HepG2 (cell line): ENCODE data around the gene EPN3. TPM values are rescaled to one million over a fixed set of nuclear protein-coding genes. Genes with fewer than 3 reads are reported as not detected.

Experiments
- ATAC-seq: fragments of 200-7000 bp; cut with Tn5 transposase; 3 replicates; pipeline ENCODE4 v1.9.1; 2020; ENCODE audit warnings: mild to moderate bottlenecking, moderate library complexity
- BruUV-seq: library from RNA; stranded (reverse); fragments of 400-500 nt; replicated peaks from 2 replicates; lab custom pipeline; 2021; lab: Mats Ljungman, UMichigan
- CTCF ChIA-PET: fragments of 300-600 bp; formaldehyde crosslinking; extraction: SDS; loops from one replicate; lab custom pipeline; 2021; ENCODE audit warnings: low total read pairs, inconsistent platforms, low intra/inter-chr PET ratio; lab: Yijun Ruan, JAX
- POLR2A ChIA-PET: fragments of 350-600 bp; sonication (Branson Sonifier 250); formaldehyde crosslinking; loops from one replicate; lab custom pipeline; 2020; ENCODE audit warnings: antibody characterized with exemption, inconsistent platforms; lab: Yijun Ruan, JAX
- DNase-seq: peaks from one replicate; pipeline ENCODE4 v3.0.0-alpha.2; 2015; ENCODE audit warnings: low spot score
- FAIRE-seq: peaks from 3 replicates; lab custom pipeline; 2011; peaks lifted over from hg19 to GRCh38; lab: Jason Lieb, UNC
- H2AFZ ChIP-seq: one replicate; pipeline ENCODE4 v1.6.1; 2011; ENCODE audit warnings: low read length, inconsistent platforms
- H3K27ac ChIP-seq: fragments of 300-600 bp; 3 replicates; pipeline ENCODE4 v1.8.0; 2011; ENCODE audit warnings: mixed run types, mild to moderate bottlenecking, mixed read lengths, low read length, inconsistent platforms; ENCODE audit not compliant: insufficient read depth; ENCODE audit errors: extremely low read length
- H3K27me3 ChIP-seq, 2 experiments: fragments of 200-600 bp in 1 of 2; 2 replicates in 1 of 2; 3 replicates in 1 of 2; pipeline versions ENCODE4 v1.6.0 to v1.8.0; 2011; ENCODE audit warnings: low read length in 2 of 2, mild to moderate bottlenecking in 2 of 2, moderate library complexity in 2 of 2, inconsistent platforms in 1 of 2; ENCODE audit not compliant: insufficient read depth in 2 of 2, control insufficient read depth in 1 of 2
- H3K36me3 ChIP-seq, 2 experiments: fragments of 200-600 bp in 1 of 2; replicated peaks in 1 of 2; 2 replicates in 1 of 2; 3 replicates in 1 of 2; pipeline versions ENCODE4 v1.5.1 to v1.8.0; 2011; ENCODE audit warnings: low read length in 2 of 2, inconsistent platforms in 1 of 2; ENCODE audit not compliant: insufficient read depth in 2 of 2, control insufficient read depth in 1 of 2
- H3K4me1 ChIP-seq: 2 replicates; pipeline ENCODE4 v1.5.1; 2012; ENCODE audit warnings: low read length, inconsistent platforms; ENCODE audit not compliant: insufficient read depth
- H3K4me2 ChIP-seq: 2 replicates; pipeline ENCODE4 v1.6.0; 2011; ENCODE audit warnings: low read depth, low read length, inconsistent platforms
- H3K4me3 ChIP-seq, 3 experiments: fragments of 200-600 bp in 1 of 3; sonication (generic), shearing (Covaris generic) in 1 of 3; replicated peaks in 1 of 3; 2 replicates each; pipeline ENCODE4 v1.5.1; 2011 to 2016; ENCODE audit warnings: low read length in 3 of 3, inconsistent platforms in 2 of 3, low read depth in 2 of 3, mild to moderate bottlenecking in 2 of 3, control low read depth in 1 of 3, mixed read lengths in 1 of 3; ENCODE audit not compliant: insufficient read depth in 1 of 3
- H3K79me2 ChIP-seq: one replicate; pipeline ENCODE4 v1.6.1; 2011; ENCODE audit warnings: low read length, inconsistent platforms; ENCODE audit not compliant: insufficient read depth
- H3K9ac ChIP-seq: 2 replicates; pipeline ENCODE4 v1.6.0; 2011; ENCODE audit warnings: mild to moderate bottlenecking, low read depth, low read length, inconsistent platforms; ENCODE audit not compliant: insufficient read depth
- H3K9me3 ChIP-seq: 2 replicates; pipeline ENCODE4 v1.5.1; 2012; ENCODE audit warnings: mild to moderate bottlenecking, low read length
- H4K20me1 ChIP-seq: 2 replicates; pipeline ENCODE4 v1.6.0; 2011; ENCODE audit warnings: inconsistent platforms, mild to moderate bottlenecking, low read length, moderate library complexity; ENCODE audit not compliant: insufficient read depth
- ISX ChIP-seq: sonication (generic); formaldehyde crosslinking; conservative IDR thresholded peaks from 2 replicates; pipeline ENCODE4 v1.5.0; 2020; ENCODE audit warnings: missing genetic modification reagents
- MYNN ChIP-seq: sonication (generic); formaldehyde crosslinking; IDR thresholded peaks from 2 replicates; pipeline ENCODE4 v1.4.0; 2020; ENCODE audit warnings: mild to moderate bottlenecking, low read depth, missing genetic modification reagents
- SOX6 ChIP-seq, 2 experiments: fragments of 450-650 bp in 1 of 2; sonication (generic) in 1 of 2; formaldehyde crosslinking in 1 of 2; IDR thresholded peaks; 2 replicates each; pipeline versions ENCODE4 v1.4.0 to v1.6.1; 2017 to 2020; ENCODE audit warnings: antibody characterized with exemption in 1 of 2, mild to moderate bottlenecking in 1 of 2, missing genetic modification reagents in 1 of 2
- ZBTB20 ChIP-seq: sonication (generic); formaldehyde crosslinking; IDR thresholded peaks from 2 replicates; pipeline ENCODE4 v1.8.1; 2023; ENCODE audit warnings: missing genetic modification reagents, low read depth, mild to moderate bottlenecking, borderline replicate concordance
- ZKSCAN1 ChIP-seq: fragments of 150-350 bp; IDR thresholded peaks from 2 replicates; pipeline ENCODE4 v1.6.1; 2014; ENCODE audit warnings: low read length
- ZNF382 ChIP-seq: sonication (generic); formaldehyde crosslinking; IDR thresholded peaks from 2 replicates; pipeline ENCODE4 v1.5.0; 2020; ENCODE audit warnings: missing genetic modification reagents, mild to moderate bottlenecking, borderline replicate concordance
- ZNF484 ChIP-seq: sonication (generic); formaldehyde crosslinking; IDR thresholded peaks from 2 replicates; pipeline ENCODE4 v1.5.1; 2020; ENCODE audit warnings: mild to moderate bottlenecking, low read depth, missing genetic modification reagents, borderline replicate concordance
- ZNF709 ChIP-seq: sonication (generic); formaldehyde crosslinking; IDR thresholded peaks from 2 replicates; pipeline ENCODE4 v1.5.0; 2020; ENCODE audit warnings: mild to moderate bottlenecking, missing genetic modification reagents
- ZNF879 ChIP-seq: sonication (generic); formaldehyde crosslinking; IDR thresholded peaks from 2 replicates; pipeline ENCODE4 v1.8.1; 2023; ENCODE audit warnings: missing genetic modification reagents
- WGBS: methylation state at CpG from one replicate; pipeline ENCODE4 v1.1.6; 2017; ENCODE audit warnings: low lambda C conversion rate; 5-methylcytosine and 5-hydroxymethylcytosine counted together
- in situ Hi-C: cut with HindIII; loops from 2 replicates; pipeline ENCODE4 v1.10.0; 2017; ENCODE audit warnings: low pct_unique_long_range_greater_than_20kb; ENCODE audit not compliant: extremely low pct_ligation_motif_present
- intact Hi-C: fragments of 100-400 bp; cut with micrococcal nuclease; formaldehyde crosslinking; loops from one replicate; pipeline ENCODE4 v1.10.0; 2022; ENCODE audit not compliant: unreplicated experiment
- polyA plus RNA-seq, 8 experiments: library from polyadenylated mRNA; depleted of rRNA in 3 of 8; stranded (reverse) in 7 of 8; unstranded in 1 of 8; fragments of >200 nt; fragmentation: Illumina TruSeq in 4 of 8; extraction: Trizol in 4 of 8; gene quantifications; 2 replicates each; pipeline versions ENCODE4 v1.2.1 to v1.2.3, GENCODE V29; 2011 to 2016; ENCODE audit warnings: low read depth in 4 of 8, missing spikeins in 1 of 8, mixed read lengths in 1 of 8; ENCODE audit not compliant: insufficient read depth in 1 of 8
- total RNA-seq, 5 experiments: library from RNA; depleted of rRNA; stranded (reverse); fragments of >200 nt; fragmentation: Illumina TruSeq; extraction: Trizol; gene quantifications; 2 replicates each; pipeline ENCODE4 v1.2.3, GENCODE V29; 2016; ENCODE audit warnings: low read depth in 1 of 5
- TF ChIP-seq, protein P1 (sequence below): sonication (generic); formaldehyde crosslinking; IDR thresholded peaks from 2 replicates; pipeline ENCODE4 v1.4.0; 2020; ENCODE audit warnings: mild to moderate bottlenecking, missing genetic modification reagents, borderline replicate concordance
- TF ChIP-seq, protein P2 (sequence below): sonication (generic); formaldehyde crosslinking; IDR thresholded peaks from 2 replicates; pipeline ENCODE4 v1.5.0; 2020; ENCODE audit warnings: missing genetic modification reagents
- TF ChIP-seq, protein P3 (sequence below): sonication (generic); formaldehyde crosslinking; IDR thresholded peaks from 2 replicates; pipeline ENCODE4; 2020; ENCODE audit warnings: missing genetic modification reagents, mild to moderate bottlenecking, borderline replicate concordance
- TF ChIP-seq, protein P4 (sequence below): IDR thresholded peaks from 2 replicates; pipeline ENCODE4 v1.6.1; 2016; ENCODE audit warnings: control low read depth

EPN3 gene
- total and polyA plus RNA-seq, 2 of the 13 experiments (the other 11 are each of a cell fraction or from before 2014, with no cell fraction given): 0.11 to 0.95 TPM

DNA sequence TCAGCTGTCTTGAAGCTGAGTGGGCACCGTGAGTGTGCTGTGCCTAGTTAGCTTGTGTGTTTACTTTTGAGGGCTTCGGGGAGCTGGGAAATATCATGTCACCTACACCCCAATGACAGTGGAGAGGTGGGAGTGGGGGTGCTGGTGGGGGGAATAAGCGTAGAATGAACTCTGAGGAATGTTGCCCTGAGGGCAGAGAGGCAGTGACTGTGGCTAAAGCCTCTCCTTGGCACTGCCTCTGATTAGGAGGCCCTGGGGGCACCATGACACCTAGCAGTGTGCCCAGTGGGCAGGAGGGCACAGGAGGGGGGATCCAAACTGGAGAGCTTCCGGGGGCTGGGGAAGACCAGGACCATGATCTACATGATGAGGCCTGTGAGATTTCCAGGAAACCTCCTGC, 52.8 kb downstream of the EPN3 start (continued):
- TF ChIP-seq, protein P1, sequence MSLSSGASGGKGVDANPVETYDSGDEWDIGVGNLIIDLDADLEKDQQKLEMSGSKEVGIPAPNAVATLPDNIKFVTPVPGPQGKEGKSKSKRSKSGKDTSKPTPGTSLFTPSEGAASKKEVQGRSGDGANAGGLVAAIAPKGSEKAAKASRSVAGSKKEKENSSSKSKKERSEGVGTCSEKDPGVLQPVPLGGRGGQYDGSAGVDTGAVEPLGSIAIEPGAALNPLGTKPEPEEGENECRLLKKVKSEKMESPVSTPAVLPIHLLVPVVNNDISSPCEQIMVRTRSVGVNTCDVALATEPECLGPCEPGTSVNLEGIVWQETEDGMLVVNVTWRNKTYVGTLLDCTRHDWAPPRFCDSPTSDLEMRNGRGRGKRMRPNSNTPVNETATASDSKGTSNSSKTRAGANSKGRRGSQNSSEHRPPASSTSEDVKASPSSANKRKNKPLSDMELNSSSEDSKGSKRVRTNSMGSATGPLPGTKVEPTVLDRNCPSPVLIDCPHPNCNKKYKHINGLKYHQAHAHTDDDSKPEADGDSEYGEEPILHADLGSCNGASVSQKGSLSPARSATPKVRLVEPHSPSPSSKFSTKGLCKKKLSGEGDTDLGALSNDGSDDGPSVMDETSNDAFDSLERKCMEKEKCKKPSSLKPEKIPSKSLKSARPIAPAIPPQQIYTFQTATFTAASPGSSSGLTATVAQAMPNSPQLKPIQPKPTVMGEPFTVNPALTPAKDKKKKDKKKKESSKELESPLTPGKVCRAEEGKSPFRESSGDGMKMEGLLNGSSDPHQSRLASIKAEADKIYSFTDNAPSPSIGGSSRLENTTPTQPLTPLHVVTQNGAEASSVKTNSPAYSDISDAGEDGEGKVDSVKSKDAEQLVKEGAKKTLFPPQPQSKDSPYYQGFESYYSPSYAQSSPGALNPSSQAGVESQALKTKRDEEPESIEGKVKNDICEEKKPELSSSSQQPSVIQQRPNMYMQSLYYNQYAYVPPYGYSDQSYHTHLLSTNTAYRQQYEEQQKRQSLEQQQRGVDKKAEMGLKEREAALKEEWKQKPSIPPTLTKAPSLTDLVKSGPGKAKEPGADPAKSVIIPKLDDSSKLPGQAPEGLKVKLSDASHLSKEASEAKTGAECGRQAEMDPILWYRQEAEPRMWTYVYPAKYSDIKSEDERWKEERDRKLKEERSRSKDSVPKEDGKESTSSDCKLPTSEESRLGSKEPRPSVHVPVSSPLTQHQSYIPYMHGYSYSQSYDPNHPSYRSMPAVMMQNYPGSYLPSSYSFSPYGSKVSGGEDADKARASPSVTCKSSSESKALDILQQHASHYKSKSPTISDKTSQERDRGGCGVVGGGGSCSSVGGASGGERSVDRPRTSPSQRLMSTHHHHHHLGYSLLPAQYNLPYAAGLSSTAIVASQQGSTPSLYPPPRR (CRISPR knock-in tag): no peak
- TF ChIP-seq ZKSCAN1 (no peak), ZNF709 (CRISPR knock-in tag) (no peak)
- TF ChIP-seq, protein P2, sequence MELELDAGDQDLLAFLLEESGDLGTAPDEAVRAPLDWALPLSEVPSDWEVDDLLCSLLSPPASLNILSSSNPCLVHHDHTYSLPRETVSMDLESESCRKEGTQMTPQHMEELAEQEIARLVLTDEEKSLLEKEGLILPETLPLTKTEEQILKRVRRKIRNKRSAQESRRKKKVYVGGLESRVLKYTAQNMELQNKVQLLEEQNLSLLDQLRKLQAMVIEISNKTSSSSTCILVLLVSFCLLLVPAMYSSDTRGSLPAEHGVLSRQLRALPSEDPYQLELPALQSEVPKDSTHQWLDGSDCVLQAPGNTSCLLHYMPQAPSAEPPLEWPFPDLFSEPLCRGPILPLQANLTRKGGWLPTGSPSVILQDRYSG (CRISPR knock-in tag): no peak

DNA sequence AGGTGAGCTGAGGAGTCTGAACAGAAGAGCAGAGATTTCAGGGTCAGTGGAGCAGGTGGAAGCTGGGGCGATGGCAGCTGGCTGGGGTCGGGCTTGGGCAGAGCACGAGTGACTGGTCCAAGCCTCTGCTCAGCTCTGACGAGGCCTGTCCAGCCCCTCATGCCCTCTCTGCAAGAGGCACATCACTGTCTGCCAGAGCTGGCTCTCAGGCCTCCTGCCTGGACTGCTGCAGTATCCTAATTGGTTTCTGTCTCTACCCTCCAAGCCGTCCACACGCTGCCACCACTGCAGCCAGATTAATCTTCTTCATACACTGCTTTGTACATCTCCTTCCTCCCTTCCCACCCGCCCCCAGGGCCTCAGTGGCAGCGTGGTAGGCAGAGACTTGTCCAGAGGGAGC, 53.4 kb downstream of the EPN3 start:
- no peak for FAIRE-seq
- H2AFZ ChIP-seq: no peak overlapping the region
- peaks cover 17% of the 10 kb centered on the region for H3K4me1 ChIP-seq
- peaks cover 35 to 96% of the 10 kb centered on the region in 2 experiments for H3K27me3 ChIP-seq
- 23% methylated on average over 8 of the region's 8 CpGs for WGBS
- TF ChIP-seq SOX6 (IDR thresholded peaks at IDR 0.05) (no peak), SOX6 (CRISPR knock-in tag; IDR thresholded peaks at IDR 0.05) (no peak), ZBTB20 (no peak), ZNF382 (CRISPR knock-in tag) (no peak), ZNF879 (CRISPR knock-in tag) (no peak), ISX (CRISPR knock-in tag) (no peak), ZNF484 (CRISPR knock-in tag) (no peak), MYNN (CRISPR knock-in tag) (no peak)
- TF ChIP-seq, protein P3, sequence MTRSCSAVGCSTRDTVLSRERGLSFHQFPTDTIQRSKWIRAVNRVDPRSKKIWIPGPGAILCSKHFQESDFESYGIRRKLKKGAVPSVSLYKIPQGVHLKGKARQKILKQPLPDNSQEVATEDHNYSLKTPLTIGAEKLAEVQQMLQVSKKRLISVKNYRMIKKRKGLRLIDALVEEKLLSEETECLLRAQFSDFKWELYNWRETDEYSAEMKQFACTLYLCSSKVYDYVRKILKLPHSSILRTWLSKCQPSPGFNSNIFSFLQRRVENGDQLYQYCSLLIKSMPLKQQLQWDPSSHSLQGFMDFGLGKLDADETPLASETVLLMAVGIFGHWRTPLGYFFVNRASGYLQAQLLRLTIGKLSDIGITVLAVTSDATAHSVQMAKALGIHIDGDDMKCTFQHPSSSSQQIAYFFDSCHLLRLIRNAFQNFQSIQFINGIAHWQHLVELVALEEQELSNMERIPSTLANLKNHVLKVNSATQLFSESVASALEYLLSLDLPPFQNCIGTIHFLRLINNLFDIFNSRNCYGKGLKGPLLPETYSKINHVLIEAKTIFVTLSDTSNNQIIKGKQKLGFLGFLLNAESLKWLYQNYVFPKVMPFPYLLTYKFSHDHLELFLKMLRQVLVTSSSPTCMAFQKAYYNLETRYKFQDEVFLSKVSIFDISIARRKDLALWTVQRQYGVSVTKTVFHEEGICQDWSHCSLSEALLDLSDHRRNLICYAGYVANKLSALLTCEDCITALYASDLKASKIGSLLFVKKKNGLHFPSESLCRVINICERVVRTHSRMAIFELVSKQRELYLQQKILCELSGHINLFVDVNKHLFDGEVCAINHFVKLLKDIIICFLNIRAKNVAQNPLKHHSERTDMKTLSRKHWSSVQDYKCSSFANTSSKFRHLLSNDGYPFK (CRISPR knock-in tag): no peak
- TF ChIP-seq, protein P4, sequence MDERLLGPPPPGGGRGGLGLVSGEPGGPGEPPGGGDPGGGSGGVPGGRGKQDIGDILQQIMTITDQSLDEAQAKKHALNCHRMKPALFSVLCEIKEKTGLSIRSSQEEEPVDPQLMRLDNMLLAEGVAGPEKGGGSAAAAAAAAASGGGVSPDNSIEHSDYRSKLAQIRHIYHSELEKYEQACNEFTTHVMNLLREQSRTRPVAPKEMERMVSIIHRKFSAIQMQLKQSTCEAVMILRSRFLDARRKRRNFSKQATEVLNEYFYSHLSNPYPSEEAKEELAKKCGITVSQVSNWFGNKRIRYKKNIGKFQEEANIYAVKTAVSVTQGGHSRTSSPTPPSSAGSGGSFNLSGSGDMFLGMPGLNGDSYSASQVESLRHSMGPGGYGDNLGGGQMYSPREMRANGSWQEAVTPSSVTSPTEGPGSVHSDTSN (CRISPR knock-in tag): no peak
- TF ChIP-seq, all 625 proteins: peak for 0
- ChIA-PET POLR2A (no interaction called here), CTCF (no interaction called here)
- in situ Hi-C loops: no loop called here
- DNase-seq (no peak), ATAC-seq (no peak)
- Histone ChIP-seq H3K36me3 (no peaks in the 10 kb centered on the region), H3K9me3 (no peaks in the 10 kb centered on the region), H3K27ac (no peak overlapping the region), H3K4me3 (no peak overlapping the region), H3K4me2 (no peak overlapping the region), H4K20me1 (no peaks in the 10 kb centered on the region), H3K79me2 (no peaks in the 10 kb centered on the region), H3K9ac (no peak overlapping the region)
- no TSS peak for BruUV-seq
- intact Hi-C loops: no loop called here
